Measurements from ENCODE around the gene DMAC2L. TPM values are rescaled to one million over a fixed set of nuclear protein-coding genes. Genes with fewer than 3 reads are reported as not detected.

Gene DMAC2L
- total RNA-seq, 1 experiment from 2014 or later, result 8.9 TPM

DNA sequence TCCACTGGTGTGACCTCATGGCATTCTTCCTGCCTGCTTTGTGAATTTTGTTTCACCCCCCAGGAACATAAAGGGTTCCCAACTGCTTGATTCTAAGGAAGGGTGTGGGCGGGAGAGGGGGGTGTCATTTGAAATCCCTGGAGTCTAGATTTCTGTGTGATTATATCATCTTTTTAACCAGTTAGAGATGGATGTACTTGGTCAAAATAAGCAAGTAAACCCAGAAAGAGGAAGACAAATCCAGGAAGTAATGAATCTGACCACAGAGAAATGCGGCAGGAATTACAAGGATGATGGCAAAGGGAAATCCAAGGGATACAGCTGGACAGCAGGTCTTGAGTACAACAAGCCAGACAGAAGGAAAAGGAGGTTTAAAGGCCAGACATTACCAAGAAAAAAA, 38.9 kb downstream of the DMAC2L start:
- CTCF ChIA-PET, result no interaction called here
- no peak overlapping the region for H3K4me2 ChIP-seq (ENCODE audit: low read length)
- H3K36me3 ChIP-seq (ENCODE audit: control insufficient read depth in 1 of 2, insufficient read depth in 2 of 2, low read length in 2 of 2), result no peaks in the 10 kb centered on the region
- H3K79me2 ChIP-seq (ENCODE audit: insufficient read depth, low read length), result no peaks in the 10 kb centered on the region
- ATAC-seq, result no peak
- no peaks in the 10 kb centered on the region for H4K20me1 ChIP-seq (ENCODE audit: insufficient read depth)
- peaks cover 0 to 10% of the 10 kb centered on the region in 2 experiments; a peak in 2 of 4 replicates for H3K4me1 ChIP-seq (ENCODE audit: control insufficient read depth in 1 of 2, insufficient read depth in 2 of 2, low read length in 2 of 2)
- BruUV-seq (replicated peaks), result no TSS peak
- RAD21 ChIA-PET (ENCODE audit: low non-redundant PET in 1 of 2, low total read pairs in 2 of 2, uncharacterized antibody in 2 of 2, unreplicated experiment in 2 of 2), result no interaction called here
- no peak for DNase-seq (ENCODE audit: low read depth, low spot score)
- POLR2A ChIA-PET, result no interaction called here
- H3K9me2 ChIP-seq (ENCODE audit: insufficient read depth), result no peaks in the 10 kb centered on the region
- intact Hi-C loops (cut with micrococcal nuclease), result no loop called here
- TF ChIP-seq ZFX (IDR thresholded peaks at IDR 0.05), result no peak
- H3K9ac ChIP-seq (ENCODE audit: low read length), result no peak overlapping the region
- no peak overlapping the region for H3K27ac ChIP-seq (ENCODE audit: low read depth, low read length)
- no peak overlapping the region for H3K4me3 ChIP-seq (replicated peaks in 1 of 2; ENCODE audit: low read depth in 1 of 2, low read length in 2 of 2)
- no peaks in the 10 kb centered on the region for H3K9me3 ChIP-seq (ENCODE audit: control insufficient read depth in 1 of 2, insufficient read depth in 1 of 2, low read depth in 1 of 2, low read length in 2 of 2)
- no peak overlapping the region for H2AFZ ChIP-seq (ENCODE audit: low read depth, low read length, poor library complexity, severe bottlenecking)
- H3K27me3 ChIP-seq (ENCODE audit: insufficient read depth, low read length), result no peaks in the 10 kb centered on the region

DNA sequence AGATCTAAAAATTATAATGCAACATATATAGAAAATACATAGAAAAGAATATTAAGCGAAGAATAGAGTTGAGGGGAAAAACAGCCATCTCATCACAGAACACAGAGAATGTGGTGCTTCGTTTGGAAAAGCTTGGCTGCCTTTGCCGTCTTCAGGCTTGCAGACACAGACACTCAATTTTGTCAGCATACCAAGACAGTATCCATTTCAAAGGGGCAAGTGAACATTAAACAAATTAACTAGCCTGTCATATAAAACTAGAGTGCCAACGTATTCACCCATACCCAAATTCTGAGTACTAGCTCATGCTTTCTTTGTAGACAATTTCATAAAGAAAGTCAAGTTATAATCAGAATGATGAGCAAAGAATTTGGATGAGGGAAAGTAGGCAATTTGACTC, 40.5 kb downstream of the DMAC2L start:
- ATAC-seq, result no peak
- Histone ChIP-seq H3K9me3 (ENCODE audit: control insufficient read depth in 1 of 2, insufficient read depth in 1 of 2, low read depth in 1 of 2, low read length in 2 of 2) (no peaks in the 10 kb centered on the region), H3K27me3 (ENCODE audit: insufficient read depth, low read length) (no peaks in the 10 kb centered on the region), H3K4me3 (replicated peaks in 1 of 2; ENCODE audit: low read depth in 1 of 2, low read length in 2 of 2) (no peak overlapping the region), H3K9ac (ENCODE audit: low read length) (no peak overlapping the region), H4K20me1 (ENCODE audit: insufficient read depth) (no peaks in the 10 kb centered on the region), H3K27ac (ENCODE audit: low read depth, low read length) (no peak overlapping the region), H3K9me2 (ENCODE audit: insufficient read depth) (no peaks in the 10 kb centered on the region), H3K4me2 (ENCODE audit: low read length) (no peak overlapping the region), H3K36me3 (ENCODE audit: control insufficient read depth in 1 of 2, insufficient read depth in 2 of 2, low read length in 2 of 2) (no peaks in the 10 kb centered on the region), H2AFZ (ENCODE audit: low read depth, low read length, poor library complexity, severe bottlenecking) (no peak overlapping the region), H3K79me2 (ENCODE audit: insufficient read depth, low read length) (no peaks in the 10 kb centered on the region), H3K4me1 (ENCODE audit: control insufficient read depth in 1 of 2, insufficient read depth in 2 of 2, low read length in 2 of 2) (peaks cover 0 to 4% of the 10 kb centered on the region in 2 experiments; a peak in 2 of 4 replicates)
- TF ChIP-seq ZBTB33 (IDR thresholded peaks at IDR 0.05; ENCODE audit: extremely low read depth, insufficient replicate concordance, low read length) (no peak), ELF1 (IDR thresholded peaks at IDR 0.05; ENCODE audit: borderline replicate concordance, low read depth) (no peak), EZH2 (IDR thresholded peaks at IDR 0.05) (no peak), TCF7L2 (IDR thresholded peaks at IDR 0.05; ENCODE audit: borderline replicate concordance, extremely low read depth, insufficient read depth, insufficient read length) (no peak), JUND (IDR thresholded peaks at IDR 0.05) (no peak), POLR2A (IDR thresholded peaks at IDR 0.05; ENCODE audit: borderline replicate concordance, extremely low read depth, insufficient read depth, insufficient read length) (no peak), YY1 (IDR thresholded peaks at IDR 0.05; ENCODE audit: extremely low read depth, insufficient replicate concordance, low read depth, low read length) (no peak), SP1 (IDR thresholded peaks at IDR 0.05; ENCODE audit: low read depth) (no peak), SRF (IDR thresholded peaks at IDR 0.05; ENCODE audit: low read depth) (no peak), ZFX (IDR thresholded peaks at IDR 0.05) (no peak), EZH2phosphoT487 (IDR thresholded peaks at IDR 0.05; ENCODE audit: borderline replicate concordance) (no peak), REST (IDR thresholded peaks at IDR 0.05; ENCODE audit: low read depth) (no peak), CEBPB (IDR thresholded peaks at IDR 0.05; ENCODE audit: low read depth) (no peak)
- TF ChIP-seq, protein P1, sequence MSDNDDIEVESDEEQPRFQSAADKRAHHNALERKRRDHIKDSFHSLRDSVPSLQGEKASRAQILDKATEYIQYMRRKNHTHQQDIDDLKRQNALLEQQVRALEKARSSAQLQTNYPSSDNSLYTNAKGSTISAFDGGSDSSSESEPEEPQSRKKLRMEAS (IDR thresholded peaks at IDR 0.05), result no peak
- no peak for DNase-seq (ENCODE audit: low read depth, low spot score)
- no TSS peak for BruUV-seq (replicated peaks)
- ChIA-PET CTCF (no interaction called here), POLR2A (no interaction called here), RAD21 (ENCODE audit: low non-redundant PET in 1 of 2, low total read pairs in 2 of 2, uncharacterized antibody in 2 of 2, unreplicated experiment in 2 of 2) (no interaction called here)
- intact Hi-C loops (cut with micrococcal nuclease), result no loop called here
